ENCODE data around the gene SLFN13.

- TF ChIP-seq, protein P1, sequence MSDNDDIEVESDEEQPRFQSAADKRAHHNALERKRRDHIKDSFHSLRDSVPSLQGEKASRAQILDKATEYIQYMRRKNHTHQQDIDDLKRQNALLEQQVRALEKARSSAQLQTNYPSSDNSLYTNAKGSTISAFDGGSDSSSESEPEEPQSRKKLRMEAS (IDR thresholded peaks at IDR 0.05) = no peak
- TF ChIP-seq EP300 (IDR thresholded peaks at IDR 0.05; ENCODE audit: borderline replicate concordance) (no peak), TCF12 (IDR thresholded peaks at IDR 0.05; ENCODE audit: low read depth) (no peak), TAF1 (IDR thresholded peaks at IDR 0.05; ENCODE audit: low read depth) (no peak), REST (IDR thresholded peaks at IDR 0.05; ENCODE audit: low read depth) (no peak)
Measured at GRCh38 chr17:35448899-35449227, 297 bp upstream of the SLFN13 start.

Data from Ishikawa (cell line).